ENCODE results near the gene ORC5. TPM values are rescaled to one million over a fixed set of nuclear protein-coding genes. Genes with fewer than 3 reads are reported as not detected.

The ORC5 gene
- total RNA-seq, 1 experiment from 2014 or later = 25.9 TPM

DNA sequence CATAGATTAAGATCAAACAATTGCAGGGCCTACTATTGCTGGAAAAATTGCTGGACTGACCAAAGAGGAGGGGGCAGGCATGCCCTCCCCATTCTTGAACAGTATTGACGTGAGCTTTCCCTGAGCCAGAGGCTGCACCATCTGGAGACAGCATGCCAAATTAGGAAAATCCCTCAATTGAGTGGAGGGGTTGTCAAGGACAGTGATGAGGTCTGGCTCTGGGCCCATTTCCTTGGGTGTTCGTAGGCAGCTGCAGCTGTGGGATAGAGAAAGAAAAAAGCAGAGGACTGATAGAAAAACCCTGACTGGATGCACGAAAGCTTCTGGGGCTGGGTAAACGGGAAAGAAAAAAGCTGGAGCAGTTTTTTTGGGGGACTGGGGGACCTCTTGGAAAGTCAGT lies 22.8 kb upstream of the ORC5 start:
- Histone ChIP-seq H4K91ac (ENCODE audit: insufficient read length, low read depth, low read length) (no peak overlapping the region), H3K27ac (ENCODE audit: insufficient read length, low read depth, low read length) (no peak overlapping the region), H3K14ac (ENCODE audit: insufficient read depth, low read length) (no peak overlapping the region), H2BK12ac (ENCODE audit: insufficient read length, low read depth, low read length) (no peak overlapping the region), H3K9ac (ENCODE audit: extremely low read depth, insufficient read length, low read length) (no peak overlapping the region), H3K23me2 (ENCODE audit: insufficient read length, low read depth, low read length, poor library complexity, severe bottlenecking) (no peaks in the 10 kb centered on the region), H3K79me1 (ENCODE audit: insufficient read depth, low read depth, low read length, poor library complexity, severe bottlenecking) (no peaks in the 10 kb centered on the region), H3K18ac (ENCODE audit: insufficient read length, low read depth, low read length) (no peak overlapping the region), H4K8ac (replicated peaks; ENCODE audit: insufficient read length, low read depth, low read length) (no peak overlapping the region), H3K79me2 (ENCODE audit: insufficient read depth, low read length) (no peaks in the 10 kb centered on the region), H2BK15ac (ENCODE audit: low read depth, low read length) (no peak overlapping the region), H4K5ac (ENCODE audit: insufficient read length, low read depth, low read length) (no peak overlapping the region), H3T11ph (ENCODE audit: low read length) (no peak overlapping the region), H3K27me3 (ENCODE audit: insufficient read depth, low read length) (no peaks in the 10 kb centered on the region), H3K4ac (ENCODE audit: low read depth, low read length) (no peak overlapping the region), H3K56ac (ENCODE audit: insufficient read length, low read depth, low read length) (no peak overlapping the region), H2AFZ (ENCODE audit: low read length) (no peak overlapping the region), H2BK120ac (ENCODE audit: low read depth, low read length, poor library complexity, severe bottlenecking) (no peak overlapping the region), H4K20me1 (ENCODE audit: control insufficient read depth, insufficient read depth, insufficient read length) (no peaks in the 10 kb centered on the region), H2BK20ac (ENCODE audit: low read depth, low read length, poor library complexity, severe bottlenecking) (no peak overlapping the region), H2BK5ac (ENCODE audit: insufficient read length, low read length) (no peak overlapping the region), H3K4me2 (ENCODE audit: insufficient read depth, insufficient read length, low read length) (no peak overlapping the region), H2AK5ac (ENCODE audit: insufficient read length, low read length) (no peak overlapping the region), H3K23ac (ENCODE audit: insufficient read length, low read depth, low read length) (no peak overlapping the region), H3K9me3 (ENCODE audit: control insufficient read depth, low read depth, low read length) (no peaks in the 10 kb centered on the region), H3K4me1 (ENCODE audit: insufficient read depth, low read length) (no peaks in the 10 kb centered on the region)
- TF ChIP-seq, protein P1, sequence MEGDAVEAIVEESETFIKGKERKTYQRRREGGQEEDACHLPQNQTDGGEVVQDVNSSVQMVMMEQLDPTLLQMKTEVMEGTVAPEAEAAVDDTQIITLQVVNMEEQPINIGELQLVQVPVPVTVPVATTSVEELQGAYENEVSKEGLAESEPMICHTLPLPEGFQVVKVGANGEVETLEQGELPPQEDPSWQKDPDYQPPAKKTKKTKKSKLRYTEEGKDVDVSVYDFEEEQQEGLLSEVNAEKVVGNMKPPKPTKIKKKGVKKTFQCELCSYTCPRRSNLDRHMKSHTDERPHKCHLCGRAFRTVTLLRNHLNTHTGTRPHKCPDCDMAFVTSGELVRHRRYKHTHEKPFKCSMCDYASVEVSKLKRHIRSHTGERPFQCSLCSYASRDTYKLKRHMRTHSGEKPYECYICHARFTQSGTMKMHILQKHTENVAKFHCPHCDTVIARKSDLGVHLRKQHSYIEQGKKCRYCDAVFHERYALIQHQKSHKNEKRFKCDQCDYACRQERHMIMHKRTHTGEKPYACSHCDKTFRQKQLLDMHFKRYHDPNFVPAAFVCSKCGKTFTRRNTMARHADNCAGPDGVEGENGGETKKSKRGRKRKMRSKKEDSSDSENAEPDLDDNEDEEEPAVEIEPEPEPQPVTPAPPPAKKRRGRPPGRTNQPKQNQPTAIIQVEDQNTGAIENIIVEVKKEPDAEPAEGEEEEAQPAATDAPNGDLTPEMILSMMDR (conservative IDR thresholded peaks at IDR 0.05) = no peak
- no peaks in the 10 kb centered on the region; the same call in 1 of the 2 replicates for H3K27me3 Mint-ChIP-seq (ENCODE audit: low read depth)
- H3K36me3 Mint-ChIP-seq (ENCODE audit: insufficient read depth in 1 of 3, low read depth in 3 of 3) = no peaks in the 10 kb centered on the region
- no CpG with 5 or more reads among the region's 4 CpGs for WGBS (ENCODE audit: extremely low coverage, insufficient read length, low lambda C conversion rate)
- H3K9me3 Mint-ChIP-seq = no peaks in the 10 kb centered on the region
- peak overlapping the region in 1 of 3 experiments; percentile 18; a peak in 1 of 7 replicates for H3K27ac Mint-ChIP-seq
- peaks cover 2 to 8% of the 10 kb centered on the region in 2 experiments; a peak in 3 of 4 replicates for H3K4me1 Mint-ChIP-seq
- no peak overlapping the region; a peak in 1 of 5 replicates for H3K4me3 Mint-ChIP-seq
- DNase-seq = no peak
